HFF-Myc (cell line): Measurements from ENCODE around the gene AOX1.

Source experiments
- DNase-seq: peaks from one replicate; pipeline ENCODE4 v3.0.0-alpha.2; 2011; ENCODE audit warnings: low read depth; ENCODE audit errors: extremely low read depth
- H3K4me3 ChIP-seq: replicated peaks from 2 replicates; pipeline ENCODE4 v1.5.1; 2011; ENCODE audit warnings: low read depth, mild to moderate bottlenecking, control low read depth, low read length
- CTCF ChIP-seq: IDR thresholded peaks from 2 replicates; pipeline ENCODE4 v1.5.1; 2012; ENCODE audit warnings: mild to moderate bottlenecking, low read depth, low read length, control low read depth; ENCODE audit errors: missing control alignments

Gene AOX1

GRCh38 chr2:200653021-200653420, 67.2 kb downstream of the AOX1 start:
- H3K4me3 ChIP-seq, result no peak overlapping the region
- DNase-seq, result no peak
- no peak for TF ChIP-seq CTCF

DNA sequence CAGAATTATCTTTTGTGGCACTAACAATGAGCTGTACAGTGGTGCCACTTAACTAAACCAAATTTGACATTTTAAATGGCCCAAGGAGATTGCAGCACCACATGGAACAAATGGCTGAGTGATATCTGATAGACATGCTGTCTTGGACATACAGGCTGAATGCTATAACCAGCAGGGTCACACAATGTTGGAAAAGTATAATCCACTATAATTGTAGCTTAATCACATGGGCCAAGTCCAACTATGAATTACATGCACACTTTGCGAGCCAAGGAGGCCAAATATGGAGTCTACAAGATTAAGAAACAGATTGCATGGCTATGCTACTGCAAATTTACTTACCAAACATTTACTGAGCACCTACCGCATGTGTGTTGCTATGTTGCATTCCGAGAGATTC, 69.0 kb downstream of the AOX1 start:
- no peak for TF ChIP-seq CTCF
- no peak for DNase-seq
- H3K4me3 ChIP-seq, result no peak overlapping the region

DNA sequence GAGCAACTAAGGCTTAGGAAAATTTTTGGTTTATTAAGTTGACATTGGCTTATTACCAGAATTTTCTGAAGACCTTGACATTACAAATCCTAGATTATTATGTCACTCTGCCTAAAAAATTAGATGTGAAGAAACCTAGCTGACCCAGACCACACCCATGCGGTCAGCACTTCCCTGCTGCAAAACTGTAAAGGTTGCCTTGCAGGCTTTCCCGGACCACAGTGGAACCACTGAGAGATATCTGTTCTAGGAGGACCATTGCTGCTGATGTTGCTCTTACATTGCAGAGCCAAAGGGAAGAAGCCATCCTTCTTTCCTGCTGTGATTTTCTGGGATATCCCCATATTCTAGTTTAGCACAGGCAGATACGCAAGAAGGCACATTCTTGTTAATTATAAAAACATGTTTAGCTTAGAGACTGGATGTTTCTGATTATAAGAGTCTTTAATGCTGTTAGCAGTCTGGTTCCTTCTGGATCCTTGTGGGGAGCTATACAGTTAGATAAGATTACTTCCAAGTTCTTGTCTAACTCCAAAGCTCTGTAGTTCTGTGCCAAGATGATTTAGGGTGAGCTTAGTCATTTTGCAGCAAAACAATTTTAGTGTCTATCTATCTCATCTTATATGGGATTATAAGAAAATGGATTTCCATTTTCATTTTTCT, 70.2 kb downstream of the AOX1 start:
- H3K4me3 ChIP-seq, result no peak overlapping the region
- no peak for TF ChIP-seq CTCF
- DNase-seq, result peak; percentile 38

DNA sequence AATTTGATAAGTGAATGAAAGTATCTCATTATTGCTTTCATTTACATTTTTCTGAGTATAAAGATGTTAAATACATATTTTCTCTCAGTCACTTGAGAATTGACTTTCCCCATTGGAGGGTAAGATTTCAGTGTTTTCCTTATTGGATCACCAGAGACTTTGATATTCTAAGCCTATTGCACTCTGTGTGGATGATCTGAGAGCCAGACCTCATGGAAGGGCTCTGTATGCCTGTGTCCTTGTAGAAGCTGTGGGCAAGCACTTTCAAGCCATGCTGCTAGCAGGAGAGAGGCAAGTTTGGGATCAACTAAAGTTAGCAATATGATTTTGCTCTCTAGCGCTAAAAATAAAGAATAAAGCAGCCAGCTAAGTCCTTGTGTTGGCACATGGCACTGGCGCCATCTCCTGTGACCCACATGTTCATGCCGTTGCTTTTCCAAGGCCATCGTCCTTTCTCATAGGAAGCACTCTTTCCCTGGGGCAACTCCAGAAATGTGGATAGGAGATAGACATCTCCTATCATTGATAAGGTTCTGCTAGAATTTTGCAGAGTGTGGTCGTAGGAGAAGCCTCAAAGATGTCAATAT, 72.6 kb downstream of the AOX1 start:
- no peak overlapping the region for H3K4me3 ChIP-seq
- no peak for DNase-seq
- no peak for TF ChIP-seq CTCF

DNA sequence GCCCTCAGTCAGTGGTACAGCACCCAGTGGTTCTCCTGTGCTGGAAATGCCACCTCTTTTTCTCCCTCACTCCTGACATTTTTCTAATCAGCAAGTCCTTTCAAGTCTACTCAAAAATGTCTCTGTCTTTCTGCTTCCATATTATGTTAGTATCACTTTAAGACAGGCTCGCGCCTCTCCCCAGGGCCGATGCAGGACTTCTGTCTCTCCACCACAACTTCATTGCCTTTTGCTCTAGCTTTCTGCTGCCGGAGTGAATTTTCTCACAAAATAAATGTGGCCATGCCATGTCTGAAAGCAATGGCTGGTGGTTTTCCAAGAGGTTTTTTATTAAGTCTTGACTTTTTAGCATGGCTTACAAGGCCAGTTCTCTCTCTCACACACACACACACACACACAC, 73.6 kb downstream of the AOX1 start:
- no peak for TF ChIP-seq CTCF

GRCh38 chr2:200661477-200661876, 75.7 kb downstream of the AOX1 start:
- TF ChIP-seq CTCF, result no peak
- no peak for DNase-seq
- no peak overlapping the region for H3K4me3 ChIP-seq

More for the DNA sequence above, 73.6 kb downstream of the AOX1 start:
- DNase-seq, result no peak
- no peak overlapping the region for H3K4me3 ChIP-seq
